HUDEP-2 (cell line): Measurements from ENCODE around the gene ACSM6.
"Not testable (repeated sequence)": the region's sequence is repeated elsewhere in the genome, so short reads cannot be mapped to it uniquely, and the experiment has no call there.

Experiments used
- DNase-seq, 76 experiments: peaks; one replicate each; lab custom pipeline; 2025; ENCODE audit not compliant: unreplicated experiment in 76 of 76; lab: John Stamatoyannopoulos, UW

ACSM6 gene

GRCh38 chr10:95214793-95215192 lies 20.8 kb downstream of the ACSM6 start:
- DNase-seq = no peak

GRCh38 chr10:95217476-95217875 lies 23.4 kb downstream of the ACSM6 start:
- DNase-seq = no peak

GRCh38 chr10:95220539-95220938 lies 26.5 kb downstream of the ACSM6 start:
- DNase-seq = no peak

GRCh38 chr10:95221124-95221523 lies 27.1 kb downstream of the ACSM6 start:
- no peak for DNase-seq

- no peak for DNase-seq
Measured at GRCh38 chr10:95225136-95225535, 31.1 kb downstream of the ACSM6 start.

- not testable (repeated sequence) for DNase-seq
Measured at GRCh38 chr10:95228934-95229723, 35.1 kb downstream of the ACSM6 start.

- no peak for DNase-seq
Measured at GRCh38 chr10:95229724-95230627, 35.9 kb downstream of the ACSM6 start.

GRCh38 chr10:95230677-95231586 lies 36.9 kb downstream of the ACSM6 start:
- peak in 4 of 76 experiments; percentile 1 to 30 (median 7) for DNase-seq

GRCh38 chr10:95233377-95234034 lies 39.5 kb downstream of the ACSM6 start:
- DNase-seq = no peak

- no peak for DNase-seq
Measured at GRCh38 chr10:95234951-95235350, 40.9 kb downstream of the ACSM6 start.

- no peak for DNase-seq
Measured at GRCh38 chr10:95235676-95236067, 41.6 kb downstream of the ACSM6 start.

- no peak for DNase-seq
Measured at GRCh38 chr10:95236068-95236903, 42.2 kb downstream of the ACSM6 start.

GRCh38 chr10:95237376-95238170 lies 43.5 kb downstream of the ACSM6 start:
- DNase-seq = no peak

GRCh38 chr10:95240096-95240495 lies 46.1 kb downstream of the ACSM6 start:
- DNase-seq = not testable (repeated sequence)

GRCh38 chr10:95240811-95241210 lies 46.8 kb downstream of the ACSM6 start:
- no peak for DNase-seq

- DNase-seq = no peak
Measured at GRCh38 chr10:95241533-95241932, 47.5 kb downstream of the ACSM6 start.

GRCh38 chr10:95242581-95243317 lies 48.7 kb downstream of the ACSM6 start:
- DNase-seq = peak in 25 of 76 experiments; percentile 3 to 43 (median 21)

GRCh38 chr10:95243318-95243617 lies 49.2 kb downstream of the ACSM6 start:
- no peak for DNase-seq
